Cortex of kidney (tissue), 1 donor: ENCODE results near the gene BFSP1.

Experiments used
- DNase-seq: peaks from one replicate; lab custom pipeline; 2025; lab: John Stamatoyannopoulos, UW

The BFSP1 gene

DNA sequence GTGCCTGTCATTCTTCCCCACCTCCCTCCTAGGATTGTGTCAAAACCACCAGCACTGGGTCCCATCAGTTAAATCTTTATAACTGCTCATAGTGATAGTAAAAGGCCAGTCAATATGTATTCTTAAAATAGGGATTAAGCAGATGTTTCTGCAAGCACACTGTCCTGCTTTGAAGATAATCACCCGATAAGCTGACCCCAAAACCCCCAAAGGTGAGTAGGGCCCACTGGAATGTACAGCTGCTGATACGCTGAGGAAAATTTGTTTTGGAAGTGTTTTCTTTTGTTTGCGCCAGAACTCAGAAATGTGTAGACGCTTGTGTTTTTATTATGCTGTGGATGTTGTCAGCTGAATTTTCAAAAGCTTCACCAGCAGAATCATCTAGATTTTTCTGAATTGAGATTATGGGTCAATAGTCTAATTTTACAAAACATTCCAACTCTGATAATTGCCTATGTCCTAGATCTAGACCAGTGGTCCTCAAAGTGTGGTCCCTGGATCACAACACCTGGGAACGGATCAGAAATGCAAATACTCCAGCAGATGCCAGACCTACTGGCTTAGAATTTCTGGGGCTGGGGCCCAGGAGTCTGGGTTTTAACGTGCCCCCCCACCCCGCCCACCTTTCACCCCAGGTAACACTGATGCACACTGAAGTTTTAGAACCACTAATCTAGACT lies 11.4 kb downstream of the BFSP1 start:
- DNase-seq, result no peak

DNA sequence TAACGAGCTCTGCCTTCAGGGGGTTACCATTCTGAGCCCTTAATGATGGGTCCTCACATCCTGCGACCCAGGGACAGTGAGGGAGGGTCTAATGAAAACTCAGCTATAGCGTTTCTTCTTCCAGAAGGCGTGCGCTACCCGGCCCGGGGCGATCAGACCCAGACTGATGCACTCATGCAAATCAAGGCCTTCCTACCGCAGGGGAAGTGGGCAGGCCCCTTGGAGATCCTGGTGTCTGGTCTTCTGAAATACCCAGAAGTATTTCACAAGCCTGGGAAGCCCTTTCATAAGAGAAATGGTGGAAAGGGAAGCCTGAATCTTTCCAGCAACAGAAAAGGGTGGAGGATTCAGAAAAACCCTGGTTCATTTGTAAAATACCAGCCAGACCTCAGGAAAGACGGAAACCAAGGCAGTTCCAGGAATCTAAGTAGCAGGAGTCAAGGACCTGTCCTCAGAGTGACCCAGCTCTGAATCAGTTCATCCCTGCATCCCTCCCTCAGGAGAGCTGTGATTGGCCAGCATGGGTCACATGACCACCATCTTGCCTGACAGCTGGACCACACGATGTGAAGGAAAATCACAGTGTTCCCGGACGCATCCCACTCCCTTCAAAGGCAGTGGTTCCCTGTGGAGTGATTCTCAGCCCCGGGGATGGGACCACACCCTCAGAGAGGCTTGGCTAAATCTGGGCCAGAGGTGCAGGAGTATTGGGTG lies 12.7 kb downstream of the BFSP1 start:
- DNase-seq, result no peak

GRCh38 chr20:17515053-17515452 lies 16.1 kb downstream of the BFSP1 start:
- no peak for DNase-seq

- DNase-seq, result no peak
Observed at GRCh38 chr20:17513939-17514338, 17.2 kb downstream of the BFSP1 start.

DNA sequence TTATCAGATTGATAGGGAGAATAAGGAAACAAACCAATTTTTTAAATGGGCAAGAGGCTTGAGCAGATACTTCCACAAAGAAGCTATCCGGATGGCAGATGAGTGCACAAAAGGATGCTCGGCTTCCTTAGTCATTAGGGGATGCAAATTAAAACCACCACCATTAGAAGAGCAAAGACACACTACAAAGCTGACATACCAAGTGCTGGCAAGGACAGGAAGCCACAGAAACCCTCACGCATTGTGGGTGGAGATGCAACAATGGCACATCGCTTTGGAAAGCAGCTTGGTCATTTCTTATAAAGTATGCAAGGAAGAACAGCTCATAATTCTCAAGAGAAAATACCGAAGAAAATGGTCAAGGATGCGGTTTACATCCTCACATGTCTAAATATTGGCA lies 19.8 kb downstream of the BFSP1 start:
- no peak for DNase-seq

- DNase-seq, result no peak
Observed at GRCh38 chr20:17510548-17510947, 20.6 kb downstream of the BFSP1 start.

- no peak for DNase-seq
Observed at GRCh38 chr20:17508756-17509155, 22.4 kb downstream of the BFSP1 start.

DNA sequence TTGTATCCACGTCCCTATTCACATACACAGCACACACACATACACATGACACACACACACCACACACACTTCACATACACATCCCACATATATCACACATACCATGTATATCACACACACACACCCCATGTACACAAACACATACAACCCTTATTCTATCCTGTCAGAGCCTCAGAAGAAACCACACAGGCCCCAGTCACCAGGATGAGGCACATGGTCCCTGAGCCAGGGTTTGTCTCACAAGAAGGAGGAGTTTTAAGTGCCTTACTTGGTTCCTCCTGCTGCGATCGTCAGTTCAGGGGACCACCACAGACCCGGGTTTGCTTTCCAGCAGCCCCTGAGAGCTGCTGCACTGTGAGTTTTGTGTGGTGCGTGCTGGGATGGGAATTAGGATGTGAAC lies 23.6 kb downstream of the BFSP1 start:
- no peak for DNase-seq

GRCh38 chr20:17507032-17507431 lies 24.1 kb downstream of the BFSP1 start:
- no peak for DNase-seq

GRCh38 chr20:17505636-17506517 lies 25.3 kb downstream of the BFSP1 start:
- DNase-seq, result no peak

- DNase-seq, result no peak
Observed at GRCh38 chr20:17504898-17505635, 26.1 kb downstream of the BFSP1 start.

GRCh38 chr20:17504066-17504897 lies 26.9 kb downstream of the BFSP1 start:
- DNase-seq, result no peak

DNA sequence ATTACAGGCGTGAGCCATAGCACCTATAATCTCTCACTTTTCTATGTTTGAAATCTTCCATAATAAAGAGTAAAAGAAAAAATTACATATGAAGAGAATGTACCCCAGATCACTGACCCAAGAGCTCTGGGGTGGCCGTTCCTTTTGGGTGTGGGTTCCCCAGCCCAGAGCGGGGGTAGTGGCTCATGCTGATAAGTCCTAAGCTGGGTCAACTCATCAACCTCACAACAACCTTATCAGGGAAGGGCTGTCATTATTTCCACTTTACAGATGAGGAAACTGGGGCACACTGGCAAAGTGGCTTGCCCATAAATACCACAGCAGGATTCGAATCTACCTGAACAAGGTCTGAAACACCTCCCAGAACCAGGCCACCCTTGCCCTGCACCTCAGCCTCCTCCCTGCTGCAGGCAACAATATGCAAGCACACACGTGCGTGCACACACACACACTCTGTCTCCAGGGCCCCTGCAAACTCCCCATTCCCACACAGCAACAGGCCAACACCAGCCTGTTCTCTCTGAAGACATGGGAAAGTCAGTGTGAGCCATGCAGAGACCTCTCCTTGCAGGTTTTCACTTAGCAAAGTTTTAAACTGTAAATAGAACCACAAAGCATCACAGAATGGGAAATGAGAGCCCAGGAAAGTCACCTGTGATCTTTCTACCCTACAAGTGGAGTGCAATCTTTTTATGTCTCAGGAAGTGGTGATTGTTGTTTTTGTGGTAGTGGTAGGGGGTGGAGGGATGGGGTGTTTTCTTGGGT lies 27.7 kb downstream of the BFSP1 start:
- no peak for DNase-seq

GRCh38 chr20:17502105-17502504 lies 29.1 kb downstream of the BFSP1 start:
- no peak for DNase-seq

- no peak for DNase-seq
Observed at GRCh38 chr20:17501701-17502100, 29.5 kb downstream of the BFSP1 start.

GRCh38 chr20:17500826-17501225 lies 30.4 kb downstream of the BFSP1 start:
- no peak for DNase-seq

DNA sequence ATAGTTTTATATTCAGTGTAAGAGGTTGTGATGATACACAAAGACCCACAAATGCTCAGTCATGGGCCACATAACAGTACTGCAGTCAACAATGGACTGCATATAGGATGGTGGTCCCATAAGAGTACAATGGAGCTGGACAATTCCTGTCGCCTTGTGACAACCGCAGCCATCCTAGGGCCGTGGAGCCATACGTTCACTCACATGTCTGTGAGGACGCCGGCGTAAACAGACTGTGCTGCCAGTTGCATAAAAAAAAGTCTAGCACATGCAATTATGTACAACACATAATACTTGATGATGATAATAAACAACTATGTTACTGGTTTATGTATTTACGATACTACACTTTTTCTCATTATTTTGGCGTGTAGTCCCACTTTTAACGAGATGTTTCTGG lies 30.9 kb downstream of the BFSP1 start:
- DNase-seq, result no peak

GRCh38 chr20:17499041-17499440 lies 32.1 kb downstream of the BFSP1 start:
- DNase-seq, result no peak

GRCh38 chr20:17498641-17499040 lies 32.5 kb downstream of the BFSP1 start:
- DNase-seq, result no peak

- no peak for DNase-seq
Observed at GRCh38 chr20:17497821-17498580, 33.2 kb downstream of the BFSP1 start.
